NCI-H146 treated with DMSO at 0.1 percent for 48 hours (cell line): ENCODE results near the gene COL21A1.

Experiments used
- DNase-seq: peaks from one replicate; lab custom pipeline; 2025; ENCODE audit not compliant: unreplicated experiment; lab: John Stamatoyannopoulos, UW

COL21A1 gene

GRCh38 chr6:56051202-56051598 is 196.2 kb downstream of the COL21A1 start:
- DNase-seq: no peak

GRCh38 chr6:56050530-56051201 is 196.7 kb downstream of the COL21A1 start:
- DNase-seq: no peak

GRCh38 chr6:56048601-56049000 is 198.8 kb downstream of the COL21A1 start:
- no peak for DNase-seq

GRCh38 chr6:56047931-56048540 is 199.3 kb downstream of the COL21A1 start:
- DNase-seq: no peak

GRCh38 chr6:56046576-56046975 is 200.8 kb downstream of the COL21A1 start:
- no peak for DNase-seq

GRCh38 chr6:56043761-56044160 is 203.6 kb downstream of the COL21A1 start:
- no peak for DNase-seq

- no peak for DNase-seq
Observed at GRCh38 chr6:56043076-56043475, 204.3 kb downstream of the COL21A1 start.

- DNase-seq: no peak
Observed at GRCh38 chr6:56041591-56041990, 205.8 kb downstream of the COL21A1 start.

GRCh38 chr6:56040889-56041301 is 206.5 kb downstream of the COL21A1 start:
- DNase-seq: no peak

- no peak for DNase-seq
Observed at GRCh38 chr6:56040223-56040622, 207.2 kb downstream of the COL21A1 start.

- DNase-seq: no peak
Observed at GRCh38 chr6:56038764-56039163, 208.6 kb downstream of the COL21A1 start.

GRCh38 chr6:56037601-56038000 is 209.8 kb downstream of the COL21A1 start:
- DNase-seq: no peak

- no peak for DNase-seq
Observed at GRCh38 chr6:56036916-56037600, 210.3 kb downstream of the COL21A1 start.

- no peak for DNase-seq
Observed at GRCh38 chr6:56033401-56033800, 214.0 kb downstream of the COL21A1 start.

- DNase-seq: no peak
Observed at GRCh38 chr6:56032715-56033260, 214.6 kb downstream of the COL21A1 start.

GRCh38 chr6:56027865-56028264 is 219.5 kb downstream of the COL21A1 start:
- no peak for DNase-seq

GRCh38 chr6:56026455-56027180 is 220.8 kb downstream of the COL21A1 start:
- DNase-seq: no peak

GRCh38 chr6:56025795-56026194 is 221.6 kb downstream of the COL21A1 start:
- no peak for DNase-seq

GRCh38 chr6:56024931-56025330 is 222.4 kb downstream of the COL21A1 start:
- no peak for DNase-seq

GRCh38 chr6:56023829-56024228 is 223.6 kb downstream of the COL21A1 start:
- DNase-seq: no peak

- DNase-seq: no peak
Observed at GRCh38 chr6:56022678-56023077, 224.7 kb downstream of the COL21A1 start.
